Measurements from ENCODE around the gene HDAC2.

The HDAC2 gene

GRCh38 chr6:113888956-113889630 lies 81.9 kb downstream of the HDAC2 start:
- in situ Hi-C loops (cut with MboI; ENCODE audit: low sequenced_read_pairs, unreplicated experiment) = loop anchor here (25.0 kb wide), 1 partner anchor 1702 kb away; no protein-coding TSS in a partner anchor
- no peak for DNase-seq (ENCODE audit: low spot score)
- no peak for TF ChIP-seq CTCF (IDR thresholded peaks at IDR 0.05; ENCODE audit: borderline replicate concordance, control extremely low read depth, extremely low read depth, insufficient read depth, missing control alignments)

DNA sequence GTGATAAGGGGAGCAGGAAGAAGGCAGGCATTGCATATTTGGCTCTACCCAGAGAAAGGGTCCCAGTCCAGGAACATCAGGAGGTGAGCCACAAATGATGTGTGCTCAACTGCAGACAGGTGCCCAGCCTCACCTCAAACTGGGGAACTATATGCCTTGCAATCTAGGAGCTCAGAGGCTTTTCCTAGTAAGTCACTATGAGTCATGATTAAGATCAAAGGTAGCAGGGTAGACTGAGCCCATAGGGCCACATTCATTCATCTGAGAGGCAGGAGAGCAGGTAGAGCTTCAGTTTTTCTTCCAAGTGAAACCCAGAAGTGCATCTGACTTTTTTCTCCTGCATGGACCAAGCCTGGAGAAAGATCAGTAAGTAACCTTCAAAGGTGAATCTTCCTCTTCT lies 82.5 kb downstream of the HDAC2 start:
- no peak for TF ChIP-seq CTCF (IDR thresholded peaks at IDR 0.05; ENCODE audit: borderline replicate concordance, control extremely low read depth, extremely low read depth, insufficient read depth, missing control alignments)
- in situ Hi-C loops (cut with MboI; ENCODE audit: low sequenced_read_pairs, unreplicated experiment) = loop anchor here (25.0 kb wide), 1 partner anchor 1701 kb away; no protein-coding TSS in a partner anchor

DNA sequence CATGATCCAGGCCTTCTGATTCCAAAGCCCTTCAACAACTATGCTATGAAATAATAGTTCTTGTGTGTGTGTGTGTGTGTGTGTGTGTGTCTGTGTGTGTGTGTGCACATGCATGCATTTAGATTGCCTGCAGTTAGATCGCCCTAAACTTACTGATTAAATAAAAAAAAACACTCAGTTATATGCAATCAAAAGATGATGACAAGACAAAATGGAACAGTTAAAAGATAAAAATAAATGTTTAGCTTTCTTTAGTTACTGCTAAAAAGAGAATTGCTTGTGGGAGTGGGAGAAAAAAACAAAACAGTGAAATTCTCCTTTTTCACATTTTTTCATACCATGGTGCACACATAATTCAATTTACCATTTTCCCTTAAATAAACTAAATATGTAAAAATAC lies 84.4 kb downstream of the HDAC2 start:
- in situ Hi-C loops (cut with MboI; ENCODE audit: low sequenced_read_pairs, unreplicated experiment) = loop anchor here (25.0 kb wide), 1 partner anchor 1699 kb away; no protein-coding TSS in a partner anchor

More for the DNA sequence above, 82.5 kb downstream of the HDAC2 start:
- no peak for DNase-seq (ENCODE audit: low spot score)

GRCh38 chr6:113884011-113884410 lies 86.9 kb downstream of the HDAC2 start:
- DNase-seq (ENCODE audit: low spot score) = no peak
- TF ChIP-seq CTCF (IDR thresholded peaks at IDR 0.05; ENCODE audit: borderline replicate concordance, control extremely low read depth, extremely low read depth, insufficient read depth, missing control alignments) = no peak
- in situ Hi-C loops (cut with MboI; ENCODE audit: low sequenced_read_pairs, unreplicated experiment) = loop anchor here (25.0 kb wide), 1 partner anchor 1697 kb away; no protein-coding TSS in a partner anchor

More for the DNA sequence above, 84.4 kb downstream of the HDAC2 start:
- DNase-seq (ENCODE audit: low spot score) = no peak
- TF ChIP-seq CTCF (IDR thresholded peaks at IDR 0.05; ENCODE audit: borderline replicate concordance, control extremely low read depth, extremely low read depth, insufficient read depth, missing control alignments) = no peak

Data from GM13976 (cell line).